Measurements from ENCODE around the gene RAB30.

The RAB30 gene

DNA sequence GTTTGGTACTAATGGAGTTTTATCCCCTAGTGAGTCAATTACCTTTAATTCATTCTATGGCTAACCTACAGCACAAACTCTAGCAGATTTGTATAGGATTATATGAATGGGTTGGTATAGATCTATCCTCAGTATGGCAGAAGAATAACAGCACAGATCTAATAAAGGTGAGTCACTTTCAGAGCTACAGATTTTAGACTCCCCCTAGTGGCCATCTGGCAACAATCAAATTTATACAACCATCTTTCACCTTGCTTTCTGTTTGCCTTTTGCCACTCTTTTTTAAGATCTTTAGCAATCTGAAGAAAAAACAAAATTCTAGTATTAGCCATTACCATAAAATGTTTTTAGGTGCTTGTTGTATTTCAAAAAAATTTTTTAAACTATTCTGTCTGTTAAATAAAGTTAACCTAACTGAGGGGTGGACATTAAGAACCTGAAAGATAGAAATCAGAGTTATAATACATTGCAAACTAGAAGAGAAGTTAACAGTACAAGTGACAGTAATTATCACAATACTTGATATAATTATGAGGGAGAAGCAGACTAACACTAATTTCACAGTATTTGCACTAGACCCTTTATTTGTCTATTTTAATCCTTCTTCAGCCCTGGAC lies 144.3 kb downstream of the RAB30 start:
- no peak overlapping the region for H3K4me3 ChIP-seq (ENCODE audit: low read depth, low read length)
- TF ChIP-seq, protein P1, sequence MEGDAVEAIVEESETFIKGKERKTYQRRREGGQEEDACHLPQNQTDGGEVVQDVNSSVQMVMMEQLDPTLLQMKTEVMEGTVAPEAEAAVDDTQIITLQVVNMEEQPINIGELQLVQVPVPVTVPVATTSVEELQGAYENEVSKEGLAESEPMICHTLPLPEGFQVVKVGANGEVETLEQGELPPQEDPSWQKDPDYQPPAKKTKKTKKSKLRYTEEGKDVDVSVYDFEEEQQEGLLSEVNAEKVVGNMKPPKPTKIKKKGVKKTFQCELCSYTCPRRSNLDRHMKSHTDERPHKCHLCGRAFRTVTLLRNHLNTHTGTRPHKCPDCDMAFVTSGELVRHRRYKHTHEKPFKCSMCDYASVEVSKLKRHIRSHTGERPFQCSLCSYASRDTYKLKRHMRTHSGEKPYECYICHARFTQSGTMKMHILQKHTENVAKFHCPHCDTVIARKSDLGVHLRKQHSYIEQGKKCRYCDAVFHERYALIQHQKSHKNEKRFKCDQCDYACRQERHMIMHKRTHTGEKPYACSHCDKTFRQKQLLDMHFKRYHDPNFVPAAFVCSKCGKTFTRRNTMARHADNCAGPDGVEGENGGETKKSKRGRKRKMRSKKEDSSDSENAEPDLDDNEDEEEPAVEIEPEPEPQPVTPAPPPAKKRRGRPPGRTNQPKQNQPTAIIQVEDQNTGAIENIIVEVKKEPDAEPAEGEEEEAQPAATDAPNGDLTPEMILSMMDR (IDR thresholded peaks at IDR 0.05; ENCODE audit: low read depth, low read length), result peak; percentile 88
- DNase-seq, result peak; percentile 26
- no peaks in the 10 kb centered on the region for H3K9me3 ChIP-seq
- peaks cover 3% of the 10 kb centered on the region for H3K4me1 ChIP-seq
- no peaks in the 10 kb centered on the region for H3K27me3 ChIP-seq
- peaks cover 10% of the 10 kb centered on the region for H3K36me3 ChIP-seq

DNA sequence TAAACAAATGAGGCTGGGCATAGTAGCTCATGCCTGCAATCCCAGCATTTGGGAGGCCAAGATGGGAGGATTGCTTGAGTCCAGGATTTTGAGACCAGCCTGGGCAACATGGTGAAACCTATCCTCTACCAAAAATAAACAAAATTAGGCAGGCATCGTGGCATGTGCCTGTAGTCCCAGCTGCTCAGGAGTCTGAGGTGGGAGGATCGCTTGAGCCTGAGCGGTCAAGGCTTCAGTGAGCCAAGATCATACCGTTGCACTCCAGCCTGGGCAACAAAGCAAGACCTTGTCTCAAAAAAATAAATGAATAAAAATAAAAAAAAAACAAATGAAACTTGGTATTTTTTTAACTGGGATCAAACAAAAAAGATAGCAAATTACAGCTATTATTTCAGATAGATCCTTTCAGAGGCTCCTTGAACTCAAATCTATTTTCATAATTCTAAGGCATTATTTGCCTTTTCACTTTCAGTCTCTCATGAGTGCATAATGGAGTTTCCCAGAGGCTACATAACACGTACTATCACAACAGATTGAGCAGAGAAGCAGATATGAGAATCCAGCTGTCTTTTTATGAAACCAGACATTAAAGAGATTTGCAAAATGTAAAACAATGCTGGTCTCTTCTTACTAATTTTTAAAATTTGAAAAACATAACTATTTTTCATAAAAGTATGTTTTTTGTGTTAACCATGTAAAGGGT lies 147.0 kb downstream of the RAB30 start:
- H3K4me3 ChIP-seq (ENCODE audit: low read depth, low read length), result no peak overlapping the region

More for the DNA sequence above, 147.0 kb downstream of the RAB30 start:
- peaks cover 4% of the 10 kb centered on the region; the same call in 1 of the 2 replicates for H3K36me3 ChIP-seq
- H3K27me3 ChIP-seq, result no peaks in the 10 kb centered on the region
- no peaks in the 10 kb centered on the region for H3K9me3 ChIP-seq
- TF ChIP-seq, protein P1 (IDR thresholded peaks at IDR 0.05; ENCODE audit: low read depth, low read length), result no peak
- DNase-seq, result no peak
- peaks cover 5% of the 10 kb centered on the region for H3K4me1 ChIP-seq
